Activated CD4-positive, alpha-beta T cell treated with anti-CD3 and anti-CD28 coated beads for 1 hour (primary cell): ENCODE data around the gene MTF2.
A peak's percentile ranks its signal among the peaks of the same experiment; 100 is the strongest.
"Not testable (repeated sequence)": the region's sequence is repeated elsewhere in the genome, so short reads cannot be mapped to it uniquely, and the experiment has no call there.

Experiments used
- DNase-seq: peaks from one replicate; pipeline ENCODE4 v3.0.0-alpha.2; 2020

MTF2 gene

GRCh38 chr1:93148001-93148400 lies 68.9 kb downstream of the MTF2 start:
- DNase-seq = no peak

- DNase-seq = no peak
Measured at GRCh38 chr1:93150729-93151128, 71.6 kb downstream of the MTF2 start.

- DNase-seq = no peak
Measured at GRCh38 chr1:93151474-93151873, 72.4 kb downstream of the MTF2 start.

GRCh38 chr1:93152835-93153234 lies 73.8 kb downstream of the MTF2 start:
- DNase-seq = no peak

- no peak for DNase-seq
Measured at GRCh38 chr1:93154898-93155297, 75.8 kb downstream of the MTF2 start.

- DNase-seq = no peak
Measured at GRCh38 chr1:93155335-93155734, 76.3 kb downstream of the MTF2 start.

GRCh38 chr1:93159337-93159736 lies 80.3 kb downstream of the MTF2 start:
- DNase-seq = no peak

- DNase-seq = not testable (repeated sequence)
Measured at GRCh38 chr1:93163314-93163713, 84.2 kb downstream of the MTF2 start.

- DNase-seq = no peak
Measured at GRCh38 chr1:93164816-93165215, 85.7 kb downstream of the MTF2 start.

- DNase-seq = not testable (repeated sequence)
Measured at GRCh38 chr1:93165895-93166294, 86.8 kb downstream of the MTF2 start.

- no peak for DNase-seq
Measured at GRCh38 chr1:93167006-93167405, 87.9 kb downstream of the MTF2 start.

- DNase-seq = not testable (repeated sequence)
Measured at GRCh38 chr1:93170141-93170678, 91.1 kb downstream of the MTF2 start.

GRCh38 chr1:93171549-93172034 lies 92.5 kb downstream of the MTF2 start:
- DNase-seq = no peak

- no peak for DNase-seq
Measured at GRCh38 chr1:93172778-93173177, 93.7 kb downstream of the MTF2 start.

- DNase-seq = not testable (repeated sequence)
Measured at GRCh38 chr1:93174638-93175037, 95.6 kb downstream of the MTF2 start.

GRCh38 chr1:93177991-93178390 lies 98.9 kb downstream of the MTF2 start:
- no peak for DNase-seq

GRCh38 chr1:93178418-93178817 lies 99.3 kb downstream of the MTF2 start:
- DNase-seq = no peak

GRCh38 chr1:93179886-93180722 lies 101.0 kb downstream of the MTF2 start, which contains the start of gene TMED5:
Gene TMED5 (minus strand): TSS chr1:93180413. CDS start chr1:93180242, 171 bp downstream.
- DNase-seq = peak; percentile 93

- no peak for DNase-seq
Measured at GRCh38 chr1:93180723-93181613, 101.9 kb downstream of the MTF2 start, which contains the start of gene CCDC18. Gene CCDC18 (plus strand): TSS chr1:93180724. CDS start chr1:93183362, 2,638 bp downstream.

- DNase-seq = no peak
Measured at GRCh38 chr1:93186667-93187066, 107.6 kb downstream of the MTF2 start.
